ENCODE results near the gene CCDC28A.

The CCDC28A gene

GRCh38 chr6:138795809-138796603 lies 22.4 kb downstream of the CCDC28A start, which contains the start of gene ECT2L:
TSS of gene ECT2L (plus strand) at chr6:138796087. CDS start at chr6:138813275, 17,188 bp downstream.
- no peak for DNase-seq
- no peak within 1 kb of the TSS for H3K4me3 ChIP-seq (ENCODE audit: low read depth, low read length)
- no peaks in the 10 kb centered on the region for H3K36me3 ChIP-seq

GRCh38 chr6:138796771-138797170 lies 23.2 kb downstream of the CCDC28A start:
- Histone ChIP-seq H3K27me3 (ENCODE audit: insufficient read depth, low read depth, severe bottlenecking) (no peaks in the 10 kb centered on the region), H3K4me3 (ENCODE audit: low read depth, low read length) (no peak overlapping the region), H3K27ac (no peak overlapping the region), H3K9me3 (ENCODE audit: severe bottlenecking) (no peaks in the 10 kb centered on the region), H3K36me3 (no peaks in the 10 kb centered on the region)
- no peak for DNase-seq
- TF ChIP-seq CTCF (IDR thresholded peaks at IDR 0.05; ENCODE audit: low read depth, low read length) = no peak

More at GRCh38 chr6:138795809-138796603, 22.4 kb downstream of the CCDC28A start, which contains the start of gene ECT2L:
- Histone ChIP-seq H3K27ac (no peak within 1 kb of the TSS), H3K9me3 (ENCODE audit: severe bottlenecking) (no peaks in the 10 kb centered on the region), H3K27me3 (ENCODE audit: insufficient read depth, low read depth, severe bottlenecking) (no peaks in the 10 kb centered on the region)
- TF ChIP-seq CTCF (IDR thresholded peaks at IDR 0.05; ENCODE audit: low read depth, low read length) = no peak

- TF ChIP-seq CTCF (IDR thresholded peaks at IDR 0.05; ENCODE audit: low read depth, low read length) = no peak
- H3K27me3 ChIP-seq (ENCODE audit: insufficient read depth, low read depth, severe bottlenecking) = no peaks in the 10 kb centered on the region
- no peak overlapping the region for H3K27ac ChIP-seq
- no peak overlapping the region for H3K4me3 ChIP-seq (ENCODE audit: low read depth, low read length)
- DNase-seq = no peak
- no peaks in the 10 kb centered on the region for H3K36me3 ChIP-seq
- H3K9me3 ChIP-seq (ENCODE audit: severe bottlenecking) = no peaks in the 10 kb centered on the region
These were observed 24.4 kb downstream of the CCDC28A start for GRCh38 chr6:138797806-138798446.

- Histone ChIP-seq H3K9me3 (ENCODE audit: severe bottlenecking) (no peaks in the 10 kb centered on the region), H3K27me3 (ENCODE audit: insufficient read depth, low read depth, severe bottlenecking) (no peaks in the 10 kb centered on the region), H3K36me3 (no peaks in the 10 kb centered on the region), H3K4me3 (ENCODE audit: low read depth, low read length) (no peak overlapping the region), H3K27ac (no peak overlapping the region)
- no peak for DNase-seq
- TF ChIP-seq CTCF (IDR thresholded peaks at IDR 0.05; ENCODE audit: low read depth, low read length) = peak; percentile 8; the same call in 1 of the 2 replicates
These were observed 27.0 kb downstream of the CCDC28A start for GRCh38 chr6:138800377-138801150.

- Histone ChIP-seq H3K27ac (no peak overlapping the region), H3K4me3 (ENCODE audit: low read depth, low read length) (no peak overlapping the region), H3K36me3 (no peaks in the 10 kb centered on the region), H3K9me3 (ENCODE audit: severe bottlenecking) (no peaks in the 10 kb centered on the region), H3K27me3 (ENCODE audit: insufficient read depth, low read depth, severe bottlenecking) (no peaks in the 10 kb centered on the region)
- no peak for DNase-seq
- no peak for TF ChIP-seq CTCF (IDR thresholded peaks at IDR 0.05; ENCODE audit: low read depth, low read length)
These were observed 29.8 kb downstream of the CCDC28A start for GRCh38 chr6:138803331-138803730.
